Measurements from ENCODE around the gene IGSF8.

IGSF8 gene

DNA sequence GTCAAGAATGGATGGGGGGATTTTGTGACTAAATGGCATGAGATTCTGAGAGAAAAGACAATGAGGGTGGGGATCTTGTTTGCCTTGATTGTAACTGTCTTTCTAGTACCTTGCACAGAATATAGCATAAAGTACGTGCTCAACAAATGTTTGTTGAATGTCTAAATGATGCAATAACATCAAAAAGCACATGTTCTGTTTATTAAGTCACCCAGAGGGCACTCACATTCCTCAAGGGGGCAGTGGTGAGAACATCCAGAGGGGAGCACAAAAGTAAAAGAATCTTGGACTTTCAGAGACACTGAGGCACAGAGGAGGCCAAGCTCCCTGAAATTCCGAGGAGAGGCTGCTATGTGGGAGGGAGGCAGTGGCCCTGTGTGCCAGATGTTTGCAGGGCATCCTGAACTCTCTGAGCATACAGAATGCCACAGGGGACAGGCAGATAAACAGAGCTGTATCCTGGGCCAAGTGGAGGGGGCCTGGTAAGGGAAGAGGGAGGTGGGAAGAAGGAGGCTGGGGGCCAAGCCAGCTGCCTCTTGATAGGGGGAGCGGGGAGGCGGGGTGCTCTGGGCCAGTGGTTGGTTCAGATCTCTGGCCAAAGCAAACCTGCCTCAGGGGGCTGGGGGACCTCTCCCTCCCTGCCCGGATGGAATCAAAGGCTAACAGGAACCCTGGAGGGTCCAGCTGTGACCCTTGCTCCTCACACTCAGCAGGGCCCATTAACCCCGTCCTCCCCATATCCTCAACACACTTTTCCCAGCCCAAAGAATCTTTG, 10.7 kb upstream of the IGSF8 start:
- no peak overlapping the region for H3K4me3 ChIP-seq (ENCODE audit: control insufficient read depth, low read depth, low read length)
- TF ChIP-seq, protein P1, sequence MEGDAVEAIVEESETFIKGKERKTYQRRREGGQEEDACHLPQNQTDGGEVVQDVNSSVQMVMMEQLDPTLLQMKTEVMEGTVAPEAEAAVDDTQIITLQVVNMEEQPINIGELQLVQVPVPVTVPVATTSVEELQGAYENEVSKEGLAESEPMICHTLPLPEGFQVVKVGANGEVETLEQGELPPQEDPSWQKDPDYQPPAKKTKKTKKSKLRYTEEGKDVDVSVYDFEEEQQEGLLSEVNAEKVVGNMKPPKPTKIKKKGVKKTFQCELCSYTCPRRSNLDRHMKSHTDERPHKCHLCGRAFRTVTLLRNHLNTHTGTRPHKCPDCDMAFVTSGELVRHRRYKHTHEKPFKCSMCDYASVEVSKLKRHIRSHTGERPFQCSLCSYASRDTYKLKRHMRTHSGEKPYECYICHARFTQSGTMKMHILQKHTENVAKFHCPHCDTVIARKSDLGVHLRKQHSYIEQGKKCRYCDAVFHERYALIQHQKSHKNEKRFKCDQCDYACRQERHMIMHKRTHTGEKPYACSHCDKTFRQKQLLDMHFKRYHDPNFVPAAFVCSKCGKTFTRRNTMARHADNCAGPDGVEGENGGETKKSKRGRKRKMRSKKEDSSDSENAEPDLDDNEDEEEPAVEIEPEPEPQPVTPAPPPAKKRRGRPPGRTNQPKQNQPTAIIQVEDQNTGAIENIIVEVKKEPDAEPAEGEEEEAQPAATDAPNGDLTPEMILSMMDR (IDR thresholded peaks at IDR 0.05; ENCODE audit: control insufficient read depth, insufficient read depth, low read depth, low read length, missing control alignments): peak; percentile 58
- DNase-seq (ENCODE audit: low read depth): peak; percentile 28

DNA sequence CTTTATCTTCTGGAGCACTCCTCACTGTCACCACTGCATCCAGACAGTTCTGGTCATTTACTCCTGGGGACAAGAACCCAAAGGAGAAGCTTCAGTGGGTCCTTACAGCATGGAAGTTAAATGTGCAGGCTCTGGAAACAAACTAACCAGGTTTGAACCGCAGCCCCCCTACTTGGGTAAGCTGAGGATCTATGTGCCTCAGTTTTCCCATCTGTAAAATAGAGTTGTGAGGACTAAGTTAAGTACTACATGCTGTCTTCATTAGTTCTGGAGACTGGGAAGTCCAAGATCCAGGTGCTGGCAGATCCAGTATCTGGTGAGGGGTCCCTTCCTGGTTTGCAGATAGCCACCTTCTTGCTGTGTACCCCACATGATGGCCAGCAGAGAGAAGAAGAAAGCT, 9.1 kb upstream of the IGSF8 start:
- TF ChIP-seq, protein P1 (IDR thresholded peaks at IDR 0.05; ENCODE audit: control insufficient read depth, insufficient read depth, low read depth, low read length, missing control alignments): no peak
- no peak for DNase-seq (ENCODE audit: low read depth)
- H3K4me3 ChIP-seq (ENCODE audit: control insufficient read depth, low read depth, low read length): no peak overlapping the region

DNA sequence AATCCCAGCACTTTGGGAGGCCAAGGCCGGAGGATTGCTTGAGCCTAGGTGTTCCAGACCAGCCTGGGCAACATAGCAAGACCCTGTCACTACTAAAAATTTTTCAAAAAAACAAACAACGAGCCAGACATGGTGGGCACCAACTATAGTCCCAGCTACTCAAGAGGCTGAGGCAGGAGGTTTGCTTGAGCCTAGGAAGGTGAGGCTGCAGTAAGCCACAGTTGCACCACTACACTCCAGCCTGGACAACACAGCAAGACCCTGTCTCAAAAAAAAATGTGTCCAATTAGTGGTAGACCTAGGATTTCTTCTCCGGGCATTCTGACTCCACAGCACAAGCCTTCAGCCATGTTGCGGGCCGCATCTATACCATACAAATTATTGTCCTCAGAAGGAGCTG, 6.7 kb upstream of the IGSF8 start:
- no peak overlapping the region for H3K4me3 ChIP-seq (ENCODE audit: control insufficient read depth, low read depth, low read length)
- no peak for DNase-seq (ENCODE audit: low read depth)
- TF ChIP-seq, protein P1 (IDR thresholded peaks at IDR 0.05; ENCODE audit: control insufficient read depth, insufficient read depth, low read depth, low read length, missing control alignments): no peak

DNA sequence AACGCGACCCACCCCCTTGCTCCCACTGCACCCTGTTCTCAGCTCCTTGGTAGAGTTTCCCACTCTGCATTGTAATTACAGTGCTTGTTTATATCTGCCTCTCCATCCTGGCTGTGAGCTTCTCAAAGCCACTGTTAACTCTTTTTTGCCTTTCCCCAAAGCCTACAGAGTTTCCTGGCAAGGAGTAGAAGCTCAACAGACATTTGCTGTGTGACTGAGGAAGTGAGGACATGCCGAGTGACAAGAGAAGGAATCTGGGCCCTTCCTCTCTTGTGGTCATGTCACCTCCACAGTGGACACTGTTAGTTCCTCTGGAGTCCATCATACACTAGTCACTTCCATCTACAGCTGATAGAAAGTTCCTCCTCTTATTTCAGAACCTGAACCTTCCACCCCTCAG, 6.1 kb upstream of the IGSF8 start:
- no peak for DNase-seq (ENCODE audit: low read depth)
- no peak overlapping the region for H3K4me3 ChIP-seq (ENCODE audit: control insufficient read depth, low read depth, low read length)
- TF ChIP-seq, protein P1 (IDR thresholded peaks at IDR 0.05; ENCODE audit: control insufficient read depth, insufficient read depth, low read depth, low read length, missing control alignments): no peak

DNA sequence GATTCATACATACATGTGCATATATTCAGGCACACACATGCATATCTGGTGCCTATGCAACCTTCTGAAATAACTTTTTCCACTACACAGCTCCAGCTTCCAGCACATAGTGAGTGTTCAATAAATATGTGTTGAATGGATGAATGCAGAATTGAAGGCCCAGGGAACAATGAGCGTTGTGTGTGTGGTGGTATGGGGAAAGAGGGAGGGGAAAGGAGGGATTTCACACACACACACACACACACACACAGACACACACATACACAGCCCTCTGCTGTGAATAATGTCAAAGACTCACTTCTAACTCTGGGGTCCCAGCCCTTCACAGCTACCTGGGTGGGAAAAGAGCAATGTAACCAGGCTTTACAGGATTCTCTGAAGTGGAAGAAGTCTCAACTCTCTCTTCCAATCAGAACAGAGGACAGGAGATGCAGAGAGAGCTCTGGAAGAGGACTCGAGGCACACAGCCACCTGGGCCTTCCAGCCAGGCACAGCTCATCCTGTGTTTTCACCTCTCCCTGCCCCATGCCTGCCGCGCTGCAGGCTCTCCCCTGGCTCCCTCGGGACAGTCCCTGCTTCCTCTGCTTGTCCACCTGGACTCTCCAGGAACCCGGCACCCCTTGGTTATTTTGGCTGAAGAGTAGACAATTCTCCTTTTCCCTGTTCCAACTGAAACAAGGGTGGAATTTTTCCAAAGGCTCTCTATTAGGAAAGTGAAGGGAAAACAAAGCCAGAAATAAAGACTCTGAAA, 5.4 kb upstream of the IGSF8 start:
- DNase-seq (ENCODE audit: low read depth): no peak
- TF ChIP-seq, protein P1 (IDR thresholded peaks at IDR 0.05; ENCODE audit: control insufficient read depth, insufficient read depth, low read depth, low read length, missing control alignments): no peak
- no peak overlapping the region for H3K4me3 ChIP-seq (ENCODE audit: control insufficient read depth, low read depth, low read length)

DNA sequence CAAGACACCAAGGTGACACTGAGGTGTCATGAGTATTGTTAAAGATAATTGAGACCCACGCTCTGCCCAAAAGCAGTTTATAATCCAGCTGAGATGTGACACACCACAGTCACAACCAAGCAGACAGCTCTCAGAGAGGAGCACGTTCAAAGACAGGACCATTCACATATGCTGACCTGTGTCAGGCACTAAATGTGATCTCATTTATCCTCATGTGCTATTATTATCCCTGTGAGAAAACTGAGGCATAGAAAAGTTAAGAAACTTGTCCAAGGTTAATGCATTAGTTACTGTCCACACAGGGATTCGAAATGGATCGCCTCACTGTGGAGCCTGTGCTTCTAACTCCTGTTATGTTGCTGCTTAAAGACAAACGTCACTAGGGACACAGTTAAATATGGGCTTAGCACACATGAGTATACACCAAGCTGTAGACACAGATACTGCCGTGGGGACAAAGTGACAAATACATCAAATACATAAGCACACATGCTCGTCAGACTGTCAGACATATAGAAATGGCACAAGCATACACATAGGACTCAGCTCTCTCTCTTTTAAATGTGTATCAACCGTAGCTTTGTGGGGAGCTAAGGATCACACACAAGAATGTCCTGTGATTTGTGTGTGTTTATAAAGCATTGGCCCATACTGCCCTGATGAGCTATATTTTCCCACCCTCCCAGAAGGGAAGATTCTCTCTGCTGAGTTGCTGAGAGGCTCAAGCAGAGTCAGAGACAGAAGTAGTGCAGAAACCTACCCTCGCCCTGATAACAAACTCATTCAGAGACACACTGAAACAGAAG, 3.5 kb upstream of the IGSF8 start:
- no peak overlapping the region for H3K4me3 ChIP-seq (ENCODE audit: control insufficient read depth, low read depth, low read length)
- TF ChIP-seq, protein P1 (IDR thresholded peaks at IDR 0.05; ENCODE audit: control insufficient read depth, insufficient read depth, low read depth, low read length, missing control alignments): no peak
- no peak for DNase-seq (ENCODE audit: low read depth)

All from AG09309 (cell line).